HepG2 (cell line): ENCODE results near the gene SPAG5. TPM values are rescaled to one million over a fixed set of nuclear protein-coding genes. Genes with fewer than 3 reads are reported as not detected.

Experiments used
- EP300 ChIP-seq, 3 experiments: sonication (generic) in 1 of 3; formaldehyde crosslinking in 1 of 3; IDR thresholded peaks; 2 replicates each; pipeline versions ENCODE4 v1.5.1 to v1.6.1; 2011 to 2020; ENCODE audit warnings: low read depth in 2 of 3, low read length in 2 of 3, borderline replicate concordance in 1 of 3, improper control_type of control experiment in 1 of 3, mild to moderate bottlenecking in 1 of 3, missing genetic modification reagents in 1 of 3, moderate library complexity in 1 of 3
- GZF1 ChIP-seq: sonication (generic); formaldehyde crosslinking; IDR thresholded peaks from 2 replicates; pipeline ENCODE4 v1.5.1; 2020; ENCODE audit warnings: mild to moderate bottlenecking, missing genetic modification reagents
- MXI1 ChIP-seq: IDR thresholded peaks from 3 replicates; pipeline ENCODE4 v1.6.1; 2012; ENCODE audit warnings: low read depth, low read length, inconsistent platforms, borderline replicate concordance
- RNF2 ChIP-seq: fragments of 450-650 bp; conservative IDR thresholded peaks from 2 replicates; pipeline ENCODE4 v1.6.1; 2016; ENCODE audit warnings: low read depth
- YY1 ChIP-seq: IDR thresholded peaks from 2 replicates; pipeline ENCODE4 v1.6.1; 2011; ENCODE audit warnings: low read length, low read depth, moderate library complexity, mild to moderate bottlenecking; ENCODE audit not compliant: insufficient read depth, insufficient replicate concordance
- ZNF501 ChIP-seq: sonication (generic); formaldehyde crosslinking; IDR thresholded peaks from 2 replicates; pipeline ENCODE4 v1.5.1; 2020; ENCODE audit warnings: mild to moderate bottlenecking, moderate library complexity, missing genetic modification reagents
- polyA plus RNA-seq, 8 experiments: library from polyadenylated mRNA; depleted of rRNA in 3 of 8; stranded (reverse) in 7 of 8; unstranded in 1 of 8; fragments of >200 nt; fragmentation: Illumina TruSeq in 4 of 8; extraction: Trizol in 4 of 8; gene quantifications; 2 replicates each; pipeline versions ENCODE4 v1.2.1 to v1.2.3, GENCODE V29; 2011 to 2016; ENCODE audit warnings: low read depth in 4 of 8, missing spikeins in 1 of 8, mixed read lengths in 1 of 8; ENCODE audit not compliant: insufficient read depth in 1 of 8
- total RNA-seq, 5 experiments: library from RNA; depleted of rRNA; stranded (reverse); fragments of >200 nt; fragmentation: Illumina TruSeq; extraction: Trizol; gene quantifications; 2 replicates each; pipeline ENCODE4 v1.2.3, GENCODE V29; 2016; ENCODE audit warnings: low read depth in 1 of 5
- TF ChIP-seq, protein P1 (sequence below): sonication (generic); formaldehyde crosslinking; IDR thresholded peaks from one replicate; pipeline ENCODE4 v1.5.1; 2020; ENCODE audit warnings: mild to moderate bottlenecking, missing genetic modification reagents; ENCODE audit errors: not compliant biosample characterization
- TF ChIP-seq, protein P2 (sequence below): sonication (generic); formaldehyde crosslinking; IDR thresholded peaks from 2 replicates; pipeline ENCODE4 v1.5.0; 2020; ENCODE audit warnings: missing genetic modification reagents
- TF ChIP-seq, protein P3 (sequence below): IDR thresholded peaks from 2 replicates; pipeline ENCODE4 v1.6.1; 2016; ENCODE audit warnings: low read depth, borderline replicate concordance
- TF ChIP-seq, protein P4 (sequence below): IDR thresholded peaks from 2 replicates; pipeline ENCODE4 v1.6.1; 2016
- TF ChIP-seq, protein P5 (sequence below): sonication (generic); formaldehyde crosslinking; IDR thresholded peaks from 2 replicates; pipeline ENCODE4 v1.4.0; 2020; ENCODE audit warnings: missing genetic modification reagents, mild to moderate bottlenecking, borderline replicate concordance
- TF ChIP-seq, protein P6 (sequence below): sonication (generic); formaldehyde crosslinking; IDR thresholded peaks from 2 replicates; pipeline ENCODE4 v1.5.1; 2020; ENCODE audit warnings: missing genetic modification reagents, mild to moderate bottlenecking, borderline replicate concordance

SPAG5 gene
- total and polyA plus RNA-seq, 2 of the 13 experiments (the other 11 are each of a cell fraction or from before 2014, with no cell fraction given) = 41.4 to 98.0 TPM

DNA sequence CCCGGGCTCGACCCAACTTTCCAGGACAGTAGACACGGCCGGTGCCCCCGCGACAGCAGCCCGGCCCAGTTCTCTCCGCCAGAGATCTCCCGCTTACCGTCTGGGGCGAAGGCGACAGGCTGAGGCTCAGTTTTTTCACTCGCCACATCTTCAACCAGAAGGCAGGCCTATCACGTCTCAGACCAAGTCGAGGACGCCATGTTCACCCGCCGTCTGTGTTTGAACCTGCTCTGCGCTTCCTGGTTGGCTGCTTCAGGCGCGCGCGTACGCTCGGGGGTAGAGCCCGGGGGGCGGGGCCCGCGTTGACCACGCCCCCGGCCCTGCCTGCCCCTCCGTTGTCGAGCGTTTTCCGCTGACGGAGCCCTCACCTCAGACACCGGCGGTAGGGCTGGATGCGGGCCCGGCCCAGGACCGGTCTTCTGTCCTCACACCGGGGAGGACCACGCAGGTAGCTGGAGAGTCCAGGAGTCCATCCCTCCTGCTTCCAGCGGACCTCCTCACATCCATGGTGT, at the start of gene SPAG5 (continued):
- TF ChIP-seq, protein P1, sequence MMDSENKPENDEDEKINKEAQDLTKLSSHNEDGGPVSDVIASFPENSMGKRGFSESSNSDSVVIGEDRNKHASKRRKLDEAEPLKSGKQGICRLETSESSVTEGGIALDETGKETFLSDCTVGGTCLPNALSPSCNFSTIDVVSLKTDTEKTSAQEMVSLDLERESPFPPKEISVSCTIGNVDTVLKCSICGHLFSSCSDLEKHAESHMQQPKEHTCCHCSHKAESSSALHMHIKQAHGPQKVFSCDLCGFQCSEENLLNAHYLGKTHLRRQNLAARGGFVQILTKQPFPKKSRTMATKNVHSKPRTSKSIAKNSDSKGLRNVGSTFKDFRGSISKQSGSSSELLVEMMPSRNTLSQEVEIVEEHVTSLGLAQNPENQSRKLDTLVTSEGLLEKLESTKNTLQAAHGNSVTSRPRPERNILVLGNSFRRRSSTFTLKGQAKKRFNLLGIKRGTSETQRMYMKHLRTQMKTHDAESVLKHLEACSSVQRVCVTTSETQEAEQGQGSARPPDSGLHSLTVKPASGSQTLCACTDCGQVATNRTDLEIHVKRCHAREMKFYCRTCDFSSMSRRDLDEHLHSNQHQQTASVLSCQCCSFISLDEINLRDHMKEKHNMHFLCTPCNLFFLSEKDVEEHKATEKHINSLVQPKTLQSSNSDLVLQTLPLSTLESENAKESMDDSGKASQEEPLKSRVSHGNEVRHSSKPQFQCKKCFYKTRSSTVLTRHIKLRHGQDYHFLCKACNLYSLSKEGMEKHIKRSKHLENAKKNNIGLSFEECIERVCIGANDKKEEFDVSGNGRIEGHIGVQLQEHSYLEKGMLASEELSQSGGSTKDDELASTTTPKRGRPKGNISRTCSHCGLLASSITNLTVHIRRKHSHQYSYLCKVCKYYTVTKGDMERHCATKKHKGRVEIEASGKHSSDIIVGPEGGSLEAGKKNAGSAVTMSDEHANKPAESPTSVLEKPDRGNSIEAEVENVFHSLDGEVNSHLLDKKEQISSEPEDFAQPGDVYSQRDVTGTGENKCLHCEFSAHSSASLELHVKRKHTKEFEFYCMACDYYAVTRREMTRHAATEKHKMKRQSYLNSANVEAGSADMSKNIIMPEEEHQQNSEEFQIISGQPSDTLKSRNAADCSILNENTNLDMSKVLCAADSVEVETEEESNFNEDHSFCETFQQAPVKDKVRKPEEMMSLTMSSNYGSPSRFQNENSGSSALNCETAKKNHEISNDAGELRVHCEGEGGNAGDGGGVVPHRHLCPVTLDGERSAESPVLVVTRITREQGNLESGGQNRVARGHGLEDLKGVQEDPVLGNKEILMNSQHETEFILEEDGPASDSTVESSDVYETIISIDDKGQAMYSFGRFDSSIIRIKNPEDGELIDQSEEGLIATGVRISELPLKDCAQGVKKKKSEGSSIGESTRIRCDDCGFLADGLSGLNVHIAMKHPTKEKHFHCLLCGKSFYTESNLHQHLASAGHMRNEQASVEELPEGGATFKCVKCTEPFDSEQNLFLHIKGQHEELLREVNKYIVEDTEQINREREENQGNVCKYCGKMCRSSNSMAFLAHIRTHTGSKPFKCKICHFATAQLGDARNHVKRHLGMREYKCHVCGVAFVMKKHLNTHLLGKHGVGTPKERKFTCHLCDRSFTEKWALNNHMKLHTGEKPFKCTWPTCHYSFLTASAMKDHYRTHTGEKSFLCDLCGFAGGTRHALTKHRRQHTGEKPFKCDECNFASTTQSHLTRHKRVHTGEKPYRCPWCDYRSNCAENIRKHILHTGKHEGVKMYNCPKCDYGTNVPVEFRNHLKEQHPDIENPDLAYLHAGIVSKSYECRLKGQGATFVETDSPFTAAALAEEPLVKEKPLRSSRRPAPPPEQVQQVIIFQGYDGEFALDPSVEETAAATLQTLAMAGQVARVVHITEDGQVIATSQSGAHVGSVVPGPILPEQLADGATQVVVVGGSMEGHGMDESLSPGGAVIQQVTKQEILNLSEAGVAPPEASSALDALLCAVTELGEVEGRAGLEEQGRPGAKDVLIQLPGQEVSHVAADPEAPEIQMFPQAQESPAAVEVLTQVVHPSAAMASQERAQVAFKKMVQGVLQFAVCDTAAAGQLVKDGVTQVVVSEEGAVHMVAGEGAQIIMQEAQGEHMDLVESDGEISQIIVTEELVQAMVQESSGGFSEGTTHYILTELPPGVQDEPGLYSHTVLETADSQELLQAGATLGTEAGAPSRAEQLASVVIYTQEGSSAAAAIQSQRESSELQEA (CRISPR knock-in tag) = no peak
- TF ChIP-seq, protein P2, sequence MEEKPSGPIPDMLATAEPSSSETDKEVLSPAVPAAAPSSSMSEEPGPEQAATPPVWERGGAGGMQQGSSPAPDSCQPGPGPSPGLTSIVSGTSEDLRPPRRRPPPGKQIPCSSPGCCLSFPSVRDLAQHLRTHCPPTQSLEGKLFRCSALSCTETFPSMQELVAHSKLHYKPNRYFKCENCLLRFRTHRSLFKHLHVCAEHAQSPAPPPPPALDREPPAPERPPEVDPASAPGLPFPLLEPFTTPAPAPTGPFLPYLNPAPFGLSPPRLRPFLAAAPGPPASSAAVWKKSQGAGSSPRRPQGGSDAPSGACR (CRISPR knock-in tag) = peak; percentile 23; the same call in 1 of the 2 replicates
- TF ChIP-seq, protein P3, sequence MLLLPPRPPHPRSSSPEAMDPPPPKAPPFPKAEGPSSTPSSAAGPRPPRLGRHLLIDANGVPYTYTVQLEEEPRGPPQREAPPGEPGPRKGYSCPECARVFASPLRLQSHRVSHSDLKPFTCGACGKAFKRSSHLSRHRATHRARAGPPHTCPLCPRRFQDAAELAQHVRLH = no peak; the same call in 1 of the 2 replicates
- peak; percentile 89; the same call in 2 of the 3 replicates for TF ChIP-seq MXI1
- TF ChIP-seq, protein P4, sequence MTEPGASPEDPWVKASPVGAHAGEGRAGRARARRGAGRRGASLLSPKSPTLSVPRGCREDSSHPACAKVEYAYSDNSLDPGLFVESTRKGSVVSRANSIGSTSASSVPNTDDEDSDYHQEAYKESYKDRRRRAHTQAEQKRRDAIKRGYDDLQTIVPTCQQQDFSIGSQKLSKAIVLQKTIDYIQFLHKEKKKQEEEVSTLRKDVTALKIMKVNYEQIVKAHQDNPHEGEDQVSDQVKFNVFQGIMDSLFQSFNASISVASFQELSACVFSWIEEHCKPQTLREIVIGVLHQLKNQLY (CRISPR knock-in tag) = no peak
- no peak for TF ChIP-seq RNF2
- TF ChIP-seq, protein P5, sequence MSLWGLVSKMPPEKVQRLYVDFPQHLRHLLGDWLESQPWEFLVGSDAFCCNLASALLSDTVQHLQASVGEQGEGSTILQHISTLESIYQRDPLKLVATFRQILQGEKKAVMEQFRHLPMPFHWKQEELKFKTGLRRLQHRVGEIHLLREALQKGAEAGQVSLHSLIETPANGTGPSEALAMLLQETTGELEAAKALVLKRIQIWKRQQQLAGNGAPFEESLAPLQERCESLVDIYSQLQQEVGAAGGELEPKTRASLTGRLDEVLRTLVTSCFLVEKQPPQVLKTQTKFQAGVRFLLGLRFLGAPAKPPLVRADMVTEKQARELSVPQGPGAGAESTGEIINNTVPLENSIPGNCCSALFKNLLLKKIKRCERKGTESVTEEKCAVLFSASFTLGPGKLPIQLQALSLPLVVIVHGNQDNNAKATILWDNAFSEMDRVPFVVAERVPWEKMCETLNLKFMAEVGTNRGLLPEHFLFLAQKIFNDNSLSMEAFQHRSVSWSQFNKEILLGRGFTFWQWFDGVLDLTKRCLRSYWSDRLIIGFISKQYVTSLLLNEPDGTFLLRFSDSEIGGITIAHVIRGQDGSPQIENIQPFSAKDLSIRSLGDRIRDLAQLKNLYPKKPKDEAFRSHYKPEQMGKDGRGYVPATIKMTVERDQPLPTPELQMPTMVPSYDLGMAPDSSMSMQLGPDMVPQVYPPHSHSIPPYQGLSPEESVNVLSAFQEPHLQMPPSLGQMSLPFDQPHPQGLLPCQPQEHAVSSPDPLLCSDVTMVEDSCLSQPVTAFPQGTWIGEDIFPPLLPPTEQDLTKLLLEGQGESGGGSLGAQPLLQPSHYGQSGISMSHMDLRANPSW = no peak
- TF ChIP-seq, protein P6, sequence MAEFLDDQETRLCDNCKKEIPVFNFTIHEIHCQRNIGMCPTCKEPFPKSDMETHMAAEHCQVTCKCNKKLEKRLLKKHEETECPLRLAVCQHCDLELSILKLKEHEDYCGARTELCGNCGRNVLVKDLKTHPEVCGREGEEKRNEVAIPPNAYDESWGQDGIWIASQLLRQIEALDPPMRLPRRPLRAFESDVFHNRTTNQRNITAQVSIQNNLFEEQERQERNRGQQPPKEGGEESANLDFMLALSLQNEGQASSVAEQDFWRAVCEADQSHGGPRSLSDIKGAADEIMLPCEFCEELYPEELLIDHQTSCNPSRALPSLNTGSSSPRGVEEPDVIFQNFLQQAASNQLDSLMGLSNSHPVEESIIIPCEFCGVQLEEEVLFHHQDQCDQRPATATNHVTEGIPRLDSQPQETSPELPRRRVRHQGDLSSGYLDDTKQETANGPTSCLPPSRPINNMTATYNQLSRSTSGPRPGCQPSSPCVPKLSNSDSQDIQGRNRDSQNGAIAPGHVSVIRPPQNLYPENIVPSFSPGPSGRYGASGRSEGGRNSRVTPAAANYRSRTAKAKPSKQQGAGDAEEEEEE (CRISPR knock-in tag) = no peak
- TF ChIP-seq ZNF501 = peak; percentile 82; the same call in 1 of the 2 replicates
- no peak for TF ChIP-seq GZF1 (CRISPR knock-in tag)
- TF ChIP-seq EP300 (IDR thresholded peaks at IDR 0.05; ENCODE audit: low read depth in 2 of 2, low read length in 2 of 2) = no peak
- no peak for TF ChIP-seq EP300 (CRISPR knock-in tag; IDR thresholded peaks at IDR 0.05; ENCODE audit: borderline replicate concordance)
- peak; percentile 89 for TF ChIP-seq YY1
